Measurements from ENCODE around the gene ATP1B1.

The ATP1B1 gene

DNA sequence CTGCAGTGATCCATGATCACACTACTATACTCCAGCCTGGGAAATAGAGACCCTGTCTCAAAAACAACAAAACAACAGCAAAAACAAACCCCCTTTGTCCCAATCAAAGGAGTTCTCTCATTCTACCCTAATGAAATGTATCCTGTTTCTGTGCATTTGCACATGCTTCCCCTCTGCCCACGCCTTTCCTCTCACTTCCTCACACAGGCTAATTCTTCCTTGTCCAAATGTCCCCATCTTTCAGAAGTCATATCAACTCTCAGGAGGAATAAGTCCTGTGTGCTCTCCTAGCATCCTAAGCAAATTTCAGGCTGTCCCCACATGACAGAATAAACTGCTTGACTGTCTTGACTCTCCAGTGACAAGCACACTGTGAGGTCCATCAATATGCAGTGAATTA is 8.1 kb upstream of the ATP1B1 start:
- Histone ChIP-seq H3K4me3 (ENCODE audit: low read depth, low read length) (no peak overlapping the region), H3K9ac (ENCODE audit: low read length) (no peak overlapping the region), H3K9me3 (ENCODE audit: control insufficient read depth, insufficient read depth, low read depth, low read length) (no peaks in the 10 kb centered on the region), H3K27me3 (ENCODE audit: control insufficient read depth, insufficient read depth, low read length) (no peaks in the 10 kb centered on the region), H3K27ac (ENCODE audit: low read depth, low read length) (no peak overlapping the region), H3K4me1 (ENCODE audit: control insufficient read depth, insufficient read depth, low read length) (peaks cover 14% of the 10 kb centered on the region), H3K36me3 (ENCODE audit: control insufficient read depth, insufficient read depth, low read length) (no peaks in the 10 kb centered on the region)

DNA sequence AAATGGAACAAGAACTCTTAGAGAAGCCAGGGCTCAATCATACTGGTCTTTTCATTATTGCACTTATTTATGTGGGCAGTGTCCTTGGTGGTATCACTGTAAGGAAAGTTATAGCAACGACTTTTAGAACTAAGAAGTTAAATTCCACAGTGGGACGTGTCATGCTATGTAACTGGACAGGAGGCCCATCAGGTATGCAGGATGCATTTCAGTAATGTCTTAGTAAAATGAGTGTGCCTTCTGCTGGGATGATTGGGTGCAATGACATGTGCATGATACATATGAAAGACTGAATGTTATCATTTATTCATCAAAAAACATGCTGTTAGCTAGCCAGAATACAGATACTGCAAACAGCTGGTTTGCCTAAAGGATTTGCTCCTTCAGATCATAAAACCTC is 6.9 kb upstream of the ATP1B1 start:
- H3K27ac ChIP-seq (ENCODE audit: low read depth, low read length), result no peak overlapping the region
- no peak overlapping the region for H3K4me3 ChIP-seq (ENCODE audit: low read depth, low read length)

DNA sequence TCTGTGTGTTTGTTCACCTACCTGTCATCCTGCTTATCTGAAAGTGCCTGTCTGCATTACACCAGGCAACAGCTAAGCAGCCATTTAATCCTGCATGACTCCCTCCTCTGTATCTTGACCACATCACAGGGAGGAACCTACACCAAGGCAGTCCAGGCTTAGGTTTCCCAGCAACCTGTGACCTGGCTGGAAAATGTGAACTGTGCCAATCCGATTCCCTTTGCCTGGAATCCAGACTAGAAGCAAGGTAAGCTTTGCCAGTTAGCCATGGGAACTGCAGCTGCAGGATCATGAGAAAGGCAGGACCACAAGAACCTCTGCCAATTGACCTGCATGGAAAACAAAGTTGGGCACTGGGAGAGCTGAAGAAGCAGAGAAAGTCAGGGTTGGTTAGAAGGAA is 6.3 kb upstream of the ATP1B1 start:
- Histone ChIP-seq H3K9ac (ENCODE audit: low read length) (no peak overlapping the region), H3K9me3 (ENCODE audit: control insufficient read depth, insufficient read depth, low read depth, low read length) (no peaks in the 10 kb centered on the region), H3K27ac (ENCODE audit: low read depth, low read length) (no peak overlapping the region), H3K4me1 (ENCODE audit: control insufficient read depth, insufficient read depth, low read length) (peaks cover 23% of the 10 kb centered on the region), H3K4me3 (ENCODE audit: low read depth, low read length) (no peak overlapping the region), H3K27me3 (ENCODE audit: control insufficient read depth, insufficient read depth, low read length) (peaks cover 16% of the 10 kb centered on the region), H3K36me3 (ENCODE audit: control insufficient read depth, insufficient read depth, low read length) (no peaks in the 10 kb centered on the region)

More for the DNA sequence above, 6.9 kb upstream of the ATP1B1 start:
- Histone ChIP-seq H3K9ac (ENCODE audit: low read length) (no peak overlapping the region), H3K9me3 (ENCODE audit: control insufficient read depth, insufficient read depth, low read depth, low read length) (no peaks in the 10 kb centered on the region), H3K4me1 (ENCODE audit: control insufficient read depth, insufficient read depth, low read length) (peaks cover 17% of the 10 kb centered on the region), H3K36me3 (ENCODE audit: control insufficient read depth, insufficient read depth, low read length) (no peaks in the 10 kb centered on the region), H3K27me3 (ENCODE audit: control insufficient read depth, insufficient read depth, low read length) (peaks cover 10% of the 10 kb centered on the region)

DNA sequence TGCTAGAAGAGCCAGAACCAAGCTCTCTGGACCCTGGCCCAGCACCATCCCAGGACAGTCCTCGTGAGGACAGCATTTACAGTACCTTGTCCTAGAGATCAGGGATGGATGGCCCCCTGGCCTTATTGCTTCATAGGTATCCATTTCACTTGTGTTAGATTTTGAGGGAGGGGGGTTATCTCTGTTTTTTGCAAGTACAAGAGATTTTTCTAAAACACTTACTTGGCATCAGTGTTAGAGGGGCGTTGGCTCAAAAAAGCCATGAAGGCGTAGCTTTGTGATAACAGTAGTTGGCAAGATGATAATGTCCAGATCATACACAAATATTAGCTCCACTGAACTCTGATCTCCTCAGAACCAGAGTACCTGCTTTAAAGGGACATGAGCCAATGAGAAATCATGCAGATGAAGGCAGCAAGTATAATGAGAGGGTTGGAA is 5.8 kb upstream of the ATP1B1 start:
- peaks cover 26% of the 10 kb centered on the region for H3K4me1 ChIP-seq (ENCODE audit: control insufficient read depth, insufficient read depth, low read length)
- H3K4me3 ChIP-seq (ENCODE audit: low read depth, low read length), result no peak overlapping the region
- H3K36me3 ChIP-seq (ENCODE audit: control insufficient read depth, insufficient read depth, low read length), result no peaks in the 10 kb centered on the region
- peaks cover 18% of the 10 kb centered on the region for H3K27me3 ChIP-seq (ENCODE audit: control insufficient read depth, insufficient read depth, low read length)
- H3K9me3 ChIP-seq (ENCODE audit: control insufficient read depth, insufficient read depth, low read depth, low read length), result no peaks in the 10 kb centered on the region
- H3K27ac ChIP-seq (ENCODE audit: low read depth, low read length), result no peak overlapping the region
- no peak overlapping the region for H3K9ac ChIP-seq (ENCODE audit: low read length)

DNA sequence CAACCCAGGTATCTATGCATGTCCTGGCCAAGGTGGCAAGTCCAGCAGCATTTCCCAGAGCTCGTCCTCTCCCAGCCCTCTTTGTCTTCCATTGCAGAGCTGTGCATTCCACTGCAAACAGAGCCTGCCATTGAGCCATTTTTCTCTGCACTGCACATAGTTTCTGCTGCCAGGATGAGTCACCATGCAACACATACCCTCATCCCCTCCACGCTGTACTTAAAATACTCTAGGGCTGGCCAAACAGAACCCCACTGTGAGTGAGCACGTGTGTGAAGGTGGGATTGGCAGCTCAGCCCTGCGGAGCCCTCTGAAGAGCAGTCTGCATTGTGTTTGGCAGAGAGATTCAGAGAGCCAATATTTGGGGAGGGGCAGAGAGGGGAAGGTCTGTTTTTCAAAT is 3.9 kb upstream of the ATP1B1 start:
- Histone ChIP-seq H3K27me3 (ENCODE audit: control insufficient read depth, insufficient read depth, low read length) (peaks cover 18% of the 10 kb centered on the region), H3K9ac (ENCODE audit: low read length) (no peak overlapping the region), H3K36me3 (ENCODE audit: control insufficient read depth, insufficient read depth, low read length) (no peaks in the 10 kb centered on the region), H3K27ac (ENCODE audit: low read depth, low read length) (no peak overlapping the region), H3K9me3 (ENCODE audit: control insufficient read depth, insufficient read depth, low read depth, low read length) (no peaks in the 10 kb centered on the region), H3K4me3 (ENCODE audit: low read depth, low read length) (no peak overlapping the region), H3K4me1 (ENCODE audit: control insufficient read depth, insufficient read depth, low read length) (peaks cover 26% of the 10 kb centered on the region)

DNA sequence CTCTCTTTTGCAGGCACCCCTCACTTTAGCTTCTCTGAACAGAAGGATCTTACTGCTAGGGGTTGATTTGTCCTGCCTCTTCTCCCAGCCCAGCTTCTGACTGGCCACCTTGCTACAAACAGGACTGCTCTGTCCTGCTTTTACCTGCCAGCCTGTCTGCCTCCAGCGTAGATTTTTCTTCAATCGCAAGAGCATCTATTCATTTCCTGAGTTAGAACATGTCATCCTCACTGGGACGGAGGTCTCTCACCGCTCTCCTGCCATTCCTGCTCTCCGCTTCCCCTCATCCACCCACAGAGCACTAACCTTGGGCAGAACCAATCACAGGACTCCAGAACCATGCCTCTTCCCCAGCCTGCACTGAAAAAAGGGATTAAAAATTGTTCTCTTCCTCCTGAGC is 3.5 kb upstream of the ATP1B1 start:
- H3K4me3 ChIP-seq (ENCODE audit: low read depth, low read length), result no peak overlapping the region
- H3K9me3 ChIP-seq (ENCODE audit: control insufficient read depth, insufficient read depth, low read depth, low read length), result no peaks in the 10 kb centered on the region
- H3K27ac ChIP-seq (ENCODE audit: low read depth, low read length), result no peak overlapping the region
- peaks cover 30% of the 10 kb centered on the region for H3K4me1 ChIP-seq (ENCODE audit: control insufficient read depth, insufficient read depth, low read length)
- H3K27me3 ChIP-seq (ENCODE audit: control insufficient read depth, insufficient read depth, low read length), result peaks cover 18% of the 10 kb centered on the region
- no peaks in the 10 kb centered on the region for H3K36me3 ChIP-seq (ENCODE audit: control insufficient read depth, insufficient read depth, low read length)
- no peak overlapping the region for H3K9ac ChIP-seq (ENCODE audit: low read length)

DNA sequence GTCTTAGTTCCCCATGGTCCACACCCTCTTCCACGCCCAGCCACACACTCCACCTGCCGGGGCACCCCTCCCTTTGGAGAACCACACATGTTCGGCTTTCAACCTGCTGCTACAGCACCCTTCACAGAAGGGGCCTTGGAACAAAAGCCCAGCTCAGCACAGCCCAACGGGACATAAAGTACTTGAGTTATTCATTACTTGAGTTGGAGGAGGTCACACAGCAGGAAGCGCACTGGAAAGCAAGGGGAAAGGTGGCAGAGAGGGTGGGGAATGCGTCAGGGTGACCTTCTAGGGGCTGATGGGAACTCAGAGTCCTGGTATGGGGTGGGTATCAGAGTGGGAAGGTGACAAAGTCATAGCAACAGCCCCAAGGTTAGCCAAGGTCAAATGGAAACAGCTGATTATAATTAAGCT is 3.0 kb upstream of the ATP1B1 start:
- H3K9me3 ChIP-seq (ENCODE audit: control insufficient read depth, insufficient read depth, low read depth, low read length), result no peaks in the 10 kb centered on the region
- H3K27me3 ChIP-seq (ENCODE audit: control insufficient read depth, insufficient read depth, low read length), result peaks cover 18% of the 10 kb centered on the region
- no peak overlapping the region for H3K9ac ChIP-seq (ENCODE audit: low read length)
- H3K4me3 ChIP-seq (ENCODE audit: low read depth, low read length), result no peak overlapping the region
- peaks cover 35% of the 10 kb centered on the region for H3K4me1 ChIP-seq (ENCODE audit: control insufficient read depth, insufficient read depth, low read length)
- H3K36me3 ChIP-seq (ENCODE audit: control insufficient read depth, insufficient read depth, low read length), result no peaks in the 10 kb centered on the region
- H3K27ac ChIP-seq (ENCODE audit: low read depth, low read length), result no peak overlapping the region

DNA sequence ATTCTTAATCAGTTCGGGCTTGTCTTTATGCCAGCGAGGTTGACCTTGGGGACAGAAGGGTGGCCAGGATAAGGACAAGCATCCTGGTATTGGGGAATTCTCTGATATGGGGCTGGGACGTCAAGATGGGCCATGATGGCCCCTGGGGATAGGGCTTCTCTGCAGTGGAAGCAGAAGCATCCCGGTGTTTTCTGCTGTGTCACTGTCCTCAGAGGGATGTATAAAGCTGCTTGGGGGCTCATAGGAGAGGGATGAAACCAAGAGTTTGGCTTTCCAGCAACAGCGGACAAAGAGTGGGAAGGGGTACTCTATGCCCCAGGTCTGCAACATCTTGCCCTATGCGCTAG is 1.4 kb upstream of the ATP1B1 start:
- H3K27me3 ChIP-seq (ENCODE audit: control insufficient read depth, insufficient read depth, low read length), result peaks cover 18% of the 10 kb centered on the region
- H3K9me3 ChIP-seq (ENCODE audit: control insufficient read depth, insufficient read depth, low read depth, low read length), result no peaks in the 10 kb centered on the region
- H3K36me3 ChIP-seq (ENCODE audit: control insufficient read depth, insufficient read depth, low read length), result no peaks in the 10 kb centered on the region
- H3K4me3 ChIP-seq (ENCODE audit: low read depth, low read length), result peak overlapping the region; percentile 90
- H3K9ac ChIP-seq (ENCODE audit: low read length), result no peak overlapping the region
- H3K27ac ChIP-seq (ENCODE audit: low read depth, low read length), result no peak overlapping the region
- H3K4me1 ChIP-seq (ENCODE audit: control insufficient read depth, insufficient read depth, low read length), result peaks cover 51% of the 10 kb centered on the region

DNA sequence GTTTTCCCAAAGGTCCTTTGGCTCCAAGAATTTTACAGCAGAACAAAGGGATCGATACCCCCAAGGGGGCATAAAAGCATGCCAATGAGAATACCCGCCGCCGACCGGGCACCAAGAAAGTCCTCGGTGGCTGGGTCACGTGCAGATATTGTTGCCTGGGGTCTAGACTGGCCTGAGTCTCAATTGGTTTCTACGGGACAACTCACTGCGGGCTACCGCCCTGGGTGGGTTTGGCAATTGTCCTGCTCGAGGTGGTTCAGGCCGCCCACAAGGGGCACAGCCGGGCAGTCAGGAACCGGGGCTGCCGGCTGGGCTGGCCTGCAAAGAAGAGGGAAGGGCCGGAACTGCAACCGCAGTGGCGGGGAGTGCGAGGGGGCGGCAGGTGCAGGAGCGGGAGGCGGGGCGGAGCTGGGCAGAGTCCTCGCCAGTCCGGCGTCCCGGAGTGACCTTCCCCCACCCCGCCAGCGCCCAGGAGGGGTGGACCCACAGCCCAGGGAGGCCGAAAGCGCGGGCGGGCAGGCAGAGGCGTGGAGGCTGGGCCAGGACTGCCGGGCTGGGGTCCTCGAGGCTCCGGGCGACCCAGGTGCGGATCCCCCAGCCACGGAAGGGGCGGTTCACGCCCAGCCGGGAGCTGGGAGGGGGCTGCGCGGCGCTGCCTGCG is 926 bp upstream of the ATP1B1 start:
- Histone ChIP-seq H3K4me1 (ENCODE audit: control insufficient read depth, insufficient read depth, low read length) (peaks cover 56% of the 10 kb centered on the region), H3K27me3 (ENCODE audit: control insufficient read depth, insufficient read depth, low read length) (peaks cover 18% of the 10 kb centered on the region), H3K27ac (ENCODE audit: low read depth, low read length) (peak overlapping the region; percentile 78; the same call in 1 of the 2 replicates), H3K9ac (ENCODE audit: low read length) (peak overlapping the region; percentile 67), H3K4me3 (ENCODE audit: low read depth, low read length) (peak overlapping the region; percentile 90), H3K36me3 (ENCODE audit: control insufficient read depth, insufficient read depth, low read length) (no peaks in the 10 kb centered on the region), H3K9me3 (ENCODE audit: control insufficient read depth, insufficient read depth, low read depth, low read length) (no peaks in the 10 kb centered on the region)

DNA sequence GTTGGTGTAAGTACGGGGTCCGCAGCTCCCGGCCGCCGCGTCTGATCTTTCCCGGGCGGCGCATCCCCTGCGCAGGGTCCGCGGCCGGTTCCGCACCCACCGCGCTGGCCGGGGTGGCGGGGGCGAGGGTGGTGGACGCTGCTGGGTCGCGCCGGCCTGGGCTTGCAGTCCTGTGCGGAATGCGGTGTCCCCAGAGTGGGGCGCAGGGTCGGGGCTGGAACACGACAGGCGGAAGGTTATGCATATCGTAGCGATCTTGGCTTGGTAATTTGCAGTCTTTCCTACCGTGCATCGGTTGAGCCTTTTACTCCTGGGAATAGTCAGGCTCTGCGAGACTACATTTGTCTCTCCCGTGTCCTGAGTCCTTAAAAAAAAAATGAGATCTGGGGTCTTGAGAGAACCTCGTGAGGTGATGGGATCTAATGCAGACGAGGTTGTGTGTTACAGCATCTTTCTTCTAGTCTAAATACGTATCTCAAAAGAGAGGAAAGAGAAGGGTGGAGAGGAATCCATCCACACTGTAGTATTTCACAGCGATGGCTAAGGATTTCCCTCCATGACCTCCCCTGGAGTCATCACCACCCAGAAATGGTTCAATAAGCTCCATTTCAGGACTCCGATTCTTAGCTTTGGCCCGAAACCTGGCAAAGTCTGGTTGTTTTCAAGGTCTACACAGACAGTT is 572 bp downstream of the ATP1B1 start:
- Histone ChIP-seq H3K4me3 (ENCODE audit: low read depth, low read length) (peak overlapping the region; percentile 90), H3K9ac (ENCODE audit: low read length) (peak overlapping the region; percentile 93), H3K4me1 (ENCODE audit: control insufficient read depth, insufficient read depth, low read length) (peaks cover 59% of the 10 kb centered on the region), H3K27me3 (ENCODE audit: control insufficient read depth, insufficient read depth, low read length) (peaks cover 18% of the 10 kb centered on the region), H3K9me3 (ENCODE audit: control insufficient read depth, insufficient read depth, low read depth, low read length) (no peaks in the 10 kb centered on the region), H3K27ac (ENCODE audit: low read depth, low read length) (peak overlapping the region; percentile 63; the same call in 1 of the 2 replicates), H3K36me3 (ENCODE audit: control insufficient read depth, insufficient read depth, low read length) (peaks cover 10% of the 10 kb centered on the region)

DNA sequence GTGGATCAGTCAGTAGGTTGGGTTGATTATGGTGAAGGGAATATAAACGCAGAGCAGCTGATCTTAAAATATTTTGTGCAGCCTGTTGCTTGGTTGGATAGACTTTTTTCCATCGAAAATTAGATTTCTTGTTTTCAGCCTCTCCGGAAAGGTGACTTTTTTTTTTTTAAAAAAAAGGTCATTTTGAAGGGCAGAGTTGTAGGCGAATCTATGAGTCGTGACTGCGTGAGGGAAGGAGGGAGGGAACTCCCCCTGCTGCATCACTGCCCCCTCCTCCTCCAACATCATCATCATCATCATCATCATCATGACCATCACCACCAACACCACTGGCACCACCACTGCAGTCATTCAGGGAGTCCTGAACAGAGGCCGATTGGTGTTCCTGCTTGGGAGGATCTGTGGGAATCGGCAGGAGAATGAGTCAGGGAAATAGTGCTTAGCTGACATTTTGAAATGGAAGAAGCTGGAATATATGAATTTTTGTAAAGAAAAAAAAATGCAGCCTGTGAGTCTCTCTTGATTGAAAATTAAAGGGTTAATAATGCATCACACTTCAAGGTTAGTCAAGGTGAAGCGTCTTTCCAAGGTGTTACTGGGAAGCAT is 1.2 kb downstream of the ATP1B1 start:
- Histone ChIP-seq H3K27ac (ENCODE audit: low read depth, low read length) (no peak overlapping the region), H3K9me3 (ENCODE audit: control insufficient read depth, insufficient read depth, low read depth, low read length) (no peaks in the 10 kb centered on the region), H3K36me3 (ENCODE audit: control insufficient read depth, insufficient read depth, low read length) (peaks cover 16% of the 10 kb centered on the region), H3K4me3 (ENCODE audit: low read depth, low read length) (peak overlapping the region; percentile 90), H3K4me1 (ENCODE audit: control insufficient read depth, insufficient read depth, low read length) (peaks cover 61% of the 10 kb centered on the region), H3K27me3 (ENCODE audit: control insufficient read depth, insufficient read depth, low read length) (peaks cover 18% of the 10 kb centered on the region), H3K9ac (ENCODE audit: low read length) (peak overlapping the region; percentile 93)

Measured in HUES6 (cell line).